ENCODE data around the gene ALDH7A1.

- TF ChIP-seq CTCF (IDR thresholded peaks at IDR 0.05; ENCODE audit: insufficient read depth, low read length, poor library complexity, severe bottlenecking) (no peak), EZH2phosphoT487 (conservative IDR thresholded peaks at IDR 0.05; ENCODE audit: low read length) (no peak)
These were observed 78.2 kb downstream of the ALDH7A1 start for GRCh38 chr5:126516852-126517251.
